ENCODE results near the gene BMPR1A.
"Not testable (repeated sequence)": the region's sequence is repeated elsewhere in the genome, so short reads cannot be mapped to it uniquely, and the experiment has no call there.

Gene BMPR1A

DNA sequence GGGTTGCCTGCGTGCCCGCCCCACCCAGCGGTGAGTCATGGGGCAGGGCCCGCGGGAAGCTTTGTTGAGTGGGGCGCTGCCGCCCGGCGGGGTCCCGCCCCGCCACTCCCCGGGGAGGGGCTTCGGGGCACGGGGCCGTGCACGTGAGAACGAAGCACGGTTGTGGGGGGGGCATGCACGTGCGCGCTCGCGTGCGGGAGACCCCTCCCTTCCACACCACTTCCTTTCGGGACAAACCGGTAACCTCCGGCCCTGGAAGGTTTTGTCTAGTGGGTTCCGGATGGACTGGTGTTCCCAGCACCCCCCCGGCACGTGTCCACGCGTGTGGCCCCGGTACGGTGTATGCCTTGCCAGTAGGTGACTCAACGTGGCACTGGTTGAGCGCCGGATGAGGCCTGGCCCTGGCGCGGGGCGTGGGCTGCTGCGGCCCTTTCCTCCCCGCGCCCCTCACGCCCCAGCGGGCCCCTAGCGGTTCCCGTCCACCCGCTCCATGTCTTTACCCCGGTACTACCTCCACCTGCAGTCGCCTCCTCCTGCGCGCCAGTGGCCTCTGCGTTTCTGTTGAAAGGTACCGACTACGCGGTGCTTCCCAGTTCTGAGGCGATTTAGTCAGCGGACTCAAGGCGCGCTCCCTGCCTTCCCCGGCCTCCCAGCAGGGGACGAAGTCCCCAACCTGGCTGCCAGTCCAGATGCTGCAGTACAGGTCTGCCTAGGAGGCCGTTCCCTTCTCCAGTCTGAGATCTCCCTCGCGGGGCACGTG is 215.0 kb downstream of the BMPR1A start:
- DNase-seq, result peak; percentile 91 to 93

DNA sequence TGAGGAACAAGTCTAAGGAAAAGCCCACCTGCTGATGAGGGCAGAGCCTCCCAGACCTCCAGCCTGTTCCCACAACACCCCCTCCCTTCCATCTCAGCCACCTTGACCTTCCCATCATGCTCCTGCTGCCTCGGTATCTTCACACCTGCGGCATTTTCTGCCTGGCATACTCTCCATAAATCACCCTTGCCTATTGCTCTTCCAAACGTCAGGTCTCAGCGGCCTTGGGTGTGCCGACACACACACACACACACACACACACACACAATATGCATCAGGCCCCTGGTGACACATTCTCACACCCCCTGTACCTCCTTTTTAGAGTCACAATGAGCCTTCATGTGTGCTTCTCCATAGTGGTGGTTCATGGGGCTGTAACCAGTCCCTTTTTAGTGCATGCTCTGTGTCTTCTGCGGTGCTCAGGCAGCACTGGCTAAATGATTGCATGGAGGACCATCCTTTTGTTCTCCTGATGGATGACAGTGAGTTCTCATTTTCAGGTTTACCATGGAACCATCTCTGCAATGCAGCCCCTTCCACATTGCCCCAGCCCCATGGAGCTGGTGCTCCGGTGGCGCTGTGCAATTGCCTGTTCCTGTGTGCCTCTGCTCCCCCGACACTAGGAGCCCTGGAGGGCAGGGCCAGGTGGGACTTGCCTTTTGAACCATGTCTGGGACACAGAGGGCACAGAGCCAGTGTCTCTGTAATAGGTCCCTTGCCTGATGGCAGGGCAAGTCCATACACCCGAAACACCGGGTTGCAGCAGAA is 216.4 kb downstream of the BMPR1A start:
- DNase-seq, result no peak

DNA sequence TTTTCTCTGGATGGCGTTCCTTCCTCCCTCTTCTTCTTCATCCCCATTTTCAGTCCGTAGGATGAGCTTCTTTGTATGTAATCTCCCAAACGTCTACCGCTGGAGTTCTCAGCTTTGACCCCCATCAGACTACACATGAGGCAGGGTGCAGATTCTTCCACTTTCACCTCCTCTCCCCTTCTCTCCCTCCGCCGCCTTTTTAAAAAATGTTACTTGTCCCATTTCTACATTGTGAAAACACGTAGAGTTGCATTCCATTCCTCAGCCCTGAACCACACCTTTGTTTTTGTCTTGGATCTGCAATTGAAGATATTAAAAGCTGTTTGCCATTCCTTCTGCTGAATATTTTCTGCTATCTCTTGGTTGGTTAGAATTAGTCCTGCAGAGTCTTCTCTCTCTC is 218.1 kb downstream of the BMPR1A start:
- DNase-seq, result no peak

DNA sequence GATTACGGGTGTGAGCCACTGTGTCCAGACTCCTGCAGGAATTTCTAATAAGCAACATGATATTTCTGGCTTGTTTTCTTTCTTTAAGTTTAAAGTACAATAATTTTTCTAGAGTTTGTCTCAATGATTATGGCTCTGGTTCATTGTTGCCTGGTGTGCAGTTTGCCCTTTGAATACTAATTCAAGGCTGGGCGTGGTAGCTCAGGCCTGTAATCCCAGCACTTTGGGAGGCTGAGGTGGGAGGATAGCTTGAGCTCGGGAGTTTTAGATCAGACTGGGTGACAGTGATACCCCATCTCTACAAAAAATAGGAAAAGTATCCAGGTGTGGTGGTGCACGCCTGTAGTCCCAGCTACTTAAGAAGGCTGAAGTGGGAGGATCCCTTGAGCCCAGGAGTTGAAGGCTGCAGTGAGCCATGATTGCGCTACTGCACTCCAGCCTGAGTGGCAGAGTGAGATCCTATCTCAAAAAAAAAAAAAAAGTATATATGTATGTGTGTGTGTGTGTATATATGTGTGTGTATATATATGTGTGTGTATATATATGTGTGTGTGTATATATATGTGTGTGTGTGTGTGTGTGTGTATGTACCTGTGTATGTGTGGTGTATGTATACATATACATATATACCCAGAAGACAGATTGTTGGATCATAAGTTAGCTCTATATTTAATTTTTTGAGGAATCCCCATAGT is 220.1 kb downstream of the BMPR1A start:
- no peak for DNase-seq

DNA sequence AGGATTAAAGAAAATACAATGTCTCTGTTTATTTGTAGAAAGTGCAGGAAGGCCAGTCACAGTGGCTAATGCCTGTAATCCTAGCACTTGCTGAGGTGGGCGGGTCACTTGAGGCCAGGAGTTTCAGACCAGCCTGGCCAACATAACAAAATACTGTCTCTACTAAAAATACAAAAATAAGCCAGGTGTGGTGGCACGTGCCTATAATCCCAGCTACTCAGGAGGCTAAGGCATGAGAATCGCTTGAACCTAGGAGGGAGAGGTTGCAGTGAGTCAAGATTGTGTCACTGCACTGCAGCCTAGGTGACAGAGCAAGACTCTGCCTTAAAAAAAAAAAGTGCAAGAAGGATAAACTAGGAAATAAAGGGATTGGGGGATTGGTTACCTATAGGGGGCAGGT is 222.0 kb downstream of the BMPR1A start:
- DNase-seq, result not testable (repeated sequence)

DNA sequence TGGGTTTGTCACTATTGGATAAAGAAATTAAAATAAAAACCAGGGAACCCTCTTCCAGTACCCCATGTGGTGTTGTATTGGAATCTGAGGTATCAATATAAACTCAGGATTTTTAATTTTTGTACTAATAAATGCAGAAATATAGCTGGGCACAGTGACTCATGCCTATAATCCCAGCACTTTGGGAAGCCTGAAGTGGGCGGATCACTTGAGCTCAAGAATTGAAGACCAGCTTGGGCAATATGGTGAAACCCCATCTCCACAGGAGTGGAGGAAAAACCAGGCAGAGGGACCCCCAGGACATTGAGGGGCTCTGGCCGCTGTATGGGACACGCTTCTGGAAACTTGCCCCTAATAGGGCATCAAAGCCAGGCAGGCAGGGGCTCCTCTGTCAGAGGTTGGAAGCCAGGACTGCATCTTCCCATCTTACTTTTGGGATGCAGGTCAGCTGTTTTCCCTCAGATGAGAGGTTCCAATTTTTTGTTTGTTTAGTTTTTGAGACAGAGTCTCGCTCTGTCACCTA is 222.9 kb downstream of the BMPR1A start:
- DNase-seq, result no peak

DNA sequence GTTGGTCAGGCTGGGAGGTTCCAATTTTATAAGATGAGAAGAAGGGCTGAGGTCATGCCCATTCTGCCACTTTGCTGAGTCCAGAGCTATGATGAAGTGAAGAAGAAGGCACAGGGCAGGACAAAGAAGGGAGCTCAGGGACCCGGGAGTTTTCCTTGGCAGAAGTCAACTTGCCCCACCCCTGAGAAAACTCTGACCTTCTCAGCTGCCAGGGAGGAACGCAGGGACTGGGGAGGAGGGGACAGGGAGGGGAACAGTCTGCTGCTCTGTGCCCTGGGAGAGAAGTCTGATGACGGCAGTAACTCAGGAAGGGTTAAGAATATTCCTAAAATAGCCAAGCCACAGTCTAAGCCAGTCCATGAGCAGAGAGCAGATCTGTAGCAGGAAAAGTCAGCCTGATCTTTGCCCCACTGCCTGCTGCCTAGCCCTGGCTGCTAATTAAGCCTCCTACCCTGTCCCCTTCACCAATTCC is 223.6 kb downstream of the BMPR1A start:
- DNase-seq, result no peak

DNA sequence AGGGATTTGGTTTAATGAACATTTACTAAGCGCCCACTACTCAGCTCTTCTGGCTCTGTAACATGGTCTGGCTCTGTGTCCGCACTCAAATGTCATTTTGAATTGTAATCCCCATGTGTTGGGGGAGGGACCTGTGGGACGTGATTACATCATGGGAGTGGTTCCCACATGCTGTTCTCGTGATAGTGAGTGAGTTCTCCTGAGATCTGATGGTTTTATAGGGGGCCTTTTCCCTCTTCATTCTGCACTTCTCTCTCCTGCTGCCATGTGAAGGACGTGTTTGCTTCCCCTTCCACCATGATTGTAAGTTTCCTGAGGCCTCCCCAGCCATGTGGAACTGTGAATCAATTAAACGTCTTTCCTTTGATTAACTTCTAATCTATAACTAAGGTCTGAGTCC is 224.6 kb downstream of the BMPR1A start:
- not testable (repeated sequence) for DNase-seq

DNA sequence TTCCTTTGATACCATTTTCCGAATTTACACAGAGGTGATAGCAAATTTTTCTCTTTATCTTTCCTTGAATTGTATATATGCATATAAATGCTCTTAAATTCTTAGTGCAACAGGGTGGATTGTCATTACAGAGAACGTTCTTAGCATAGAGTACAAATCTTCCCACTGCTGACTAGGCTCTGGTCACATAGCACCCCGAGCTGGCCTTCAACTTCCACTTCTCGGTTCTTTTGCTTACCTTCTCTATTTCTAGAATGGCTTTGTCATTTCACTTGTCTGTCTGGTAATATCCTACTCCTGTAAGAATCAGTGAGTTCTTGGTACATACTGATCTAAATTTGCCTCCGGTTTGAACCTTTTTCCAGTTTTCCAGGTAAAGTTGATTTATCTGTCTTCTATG is 225.3 kb downstream of the BMPR1A start:
- DNase-seq, result no peak
